Hepatocyte (in vitro differentiated cells): ENCODE results near the gene PADI4. TPM values are rescaled to one million over a fixed set of nuclear protein-coding genes. Genes with fewer than 3 reads are reported as not detected.

Experiments used
- DNase-seq: peaks from one replicate; pipeline ENCODE4 v3.0.0-alpha.2; 2016; ENCODE audit warnings: low spot score
- H2AFZ ChIP-seq: fragments of 200-600 bp; sonication (generic); 2 replicates; pipeline ENCODE4 v1.6.0; 2016; ENCODE audit warnings: antibody characterized with exemption, mild to moderate bottlenecking
- H3K27ac ChIP-seq: fragments of 200-600 bp; sonication (generic); 2 replicates; pipeline ENCODE4 v1.5.1; 2016; ENCODE audit warnings: mild to moderate bottlenecking
- H3K27me3 ChIP-seq: fragments of 200-600 bp; sonication (generic); 2 replicates; pipeline ENCODE4 v1.6.1; 2016
- H3K36me3 ChIP-seq: fragments of 200-600 bp; sonication (generic); replicated peaks from 2 replicates; pipeline ENCODE4 v1.5.1; 2016; ENCODE audit warnings: low read depth; ENCODE audit not compliant: insufficient read depth
- H3K4me1 ChIP-seq: fragments of 200-600 bp; sonication (generic); 2 replicates; pipeline ENCODE4 v1.5.1; 2016; ENCODE audit warnings: mild to moderate bottlenecking, moderate library complexity; ENCODE audit not compliant: insufficient read depth
- H3K4me2 ChIP-seq: fragments of 200-600 bp; sonication (generic); 2 replicates; pipeline ENCODE4 v1.6.0; 2016
- H3K4me3 ChIP-seq: fragments of 200-600 bp; sonication (generic); 2 replicates; pipeline ENCODE4 v1.5.1; 2016; ENCODE audit warnings: mild to moderate bottlenecking
- H3K79me2 ChIP-seq: fragments of 200-600 bp; sonication (generic); 2 replicates; pipeline ENCODE4 v1.6.0; 2017; ENCODE audit warnings: mild to moderate bottlenecking
- H3K9me2 ChIP-seq: fragments of 200-600 bp; sonication (generic); replicated peaks from 2 replicates; pipeline ENCODE4 v1.6.0; 2017; ENCODE audit warnings: mild to moderate bottlenecking; ENCODE audit not compliant: insufficient read depth
- H3K9me3 ChIP-seq: fragments of 200-600 bp; sonication (generic); 2 replicates; pipeline ENCODE4 v1.5.1; 2016; ENCODE audit warnings: low read depth, mild to moderate bottlenecking
- H4K20me1 ChIP-seq: fragments of 200-600 bp; sonication (generic); 2 replicates; pipeline ENCODE4 v1.6.0; 2016; ENCODE audit warnings: mild to moderate bottlenecking; ENCODE audit not compliant: insufficient read depth, poor library complexity, severe bottlenecking
- CTCF ChIP-seq: fragments of 200-600 bp; sonication (generic); IDR thresholded peaks from 2 replicates; pipeline ENCODE4 v1.5.1; 2016; ENCODE audit warnings: antibody characterized with exemption, mild to moderate bottlenecking; ENCODE audit not compliant: poor library complexity
- EZH2 ChIP-seq: fragments of 200-600 bp; sonication (generic); IDR thresholded peaks from 2 replicates; pipeline ENCODE4 v1.6.1; 2016; ENCODE audit warnings: antibody characterized with exemption, mild to moderate bottlenecking, borderline replicate concordance
- EZH2phosphoT487 ChIP-seq: fragments of 200-600 bp; sonication (generic); IDR thresholded peaks from one replicate; pipeline ENCODE4 v1.6.1; 2018; ENCODE audit warnings: antibody characterized with exemption, mild to moderate bottlenecking, low read depth, moderate library complexity; ENCODE audit not compliant: unreplicated experiment, severe bottlenecking
- WGBS: methylation state at CpG from one replicate; pipeline ENCODE4 v1.1.6; 2016; ENCODE audit warnings: low lambda C conversion rate; ENCODE audit errors: missing lambda C conversion rate; 5-methylcytosine and 5-hydroxymethylcytosine counted together
- polyA plus RNA-seq: library from polyadenylated mRNA; unstranded; fragments of >200 nt; fragmentation: Nextera tagmentation; extraction: Ambion mirVana; gene quantifications from 2 replicates; pipeline ENCODE4 v1.2.1, GENCODE V29; 2016
- total RNA-seq: library from RNA; depleted of rRNA; stranded (reverse); fragments of >200 nt; gene quantifications from 2 replicates; pipeline ENCODE4 v1.2.3, GENCODE V29; 2014

The PADI4 gene
- total and polyA plus RNA-seq, 2 experiments from 2014 or later, result not detected

DNA sequence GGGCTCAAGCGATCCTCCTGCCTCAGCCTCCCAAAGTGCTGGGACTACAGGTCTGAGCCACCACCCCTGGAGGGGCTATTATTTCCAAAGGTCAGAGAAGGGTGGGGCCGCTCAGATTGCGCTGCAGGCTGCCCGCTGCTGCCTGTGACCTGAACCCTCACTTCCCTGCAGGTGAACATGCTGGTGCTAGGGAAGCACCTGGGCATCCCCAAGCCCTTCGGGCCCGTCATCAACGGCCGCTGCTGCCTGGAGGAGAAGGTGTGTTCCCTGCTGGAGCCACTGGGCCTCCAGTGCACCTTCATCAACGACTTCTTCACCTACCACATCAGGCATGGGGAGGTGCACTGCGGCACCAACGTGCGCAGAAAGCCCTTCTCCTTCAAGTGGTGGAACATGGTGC is 55.4 kb downstream of the PADI4 start:
- 96% methylated on average over 12 of the region's 12 CpGs for WGBS
- Histone ChIP-seq H3K4me1 (no peaks in the 10 kb centered on the region), H3K4me3 (no peak overlapping the region), H3K79me2 (no peaks in the 10 kb centered on the region), H3K9me3 (no peaks in the 10 kb centered on the region), H3K27me3 (no peaks in the 10 kb centered on the region), H3K27ac (no peak overlapping the region), H2AFZ (no peak overlapping the region), H4K20me1 (no peaks in the 10 kb centered on the region), H3K4me2 (no peak overlapping the region), H3K36me3 (no peaks in the 10 kb centered on the region), H3K9me2 (no peaks in the 10 kb centered on the region)
- DNase-seq, result no peak
- no peak for TF ChIP-seq EZH2

DNA sequence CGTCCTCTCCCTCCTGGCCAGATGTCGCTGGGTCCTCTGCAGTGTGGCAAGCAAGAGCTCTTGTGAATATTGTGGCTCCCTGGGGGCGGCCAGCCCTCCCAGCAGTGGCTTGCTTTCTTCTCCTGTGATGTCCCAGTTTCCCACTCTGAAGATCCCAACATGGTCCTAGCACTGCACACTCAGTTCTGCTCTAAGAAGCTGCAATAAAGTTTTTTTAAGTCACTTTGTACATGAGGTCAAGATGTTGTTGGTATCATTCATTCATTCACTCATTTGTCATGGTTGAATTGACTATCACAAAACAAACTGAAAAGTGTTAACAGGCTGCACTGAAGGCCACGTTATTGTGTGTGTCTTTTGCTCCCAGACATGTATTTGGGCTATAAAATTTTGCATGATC is 55.8 kb downstream of the PADI4 start:
- H3K9me2 ChIP-seq, result no peaks in the 10 kb centered on the region
- no peak for TF ChIP-seq EZH2phosphoT487
- no peak for TF ChIP-seq EZH2
- TF ChIP-seq CTCF, result no peak
- H3K27me3 ChIP-seq, result no peaks in the 10 kb centered on the region
- H3K27ac ChIP-seq, result no peak overlapping the region
- no peaks in the 10 kb centered on the region for H3K9me3 ChIP-seq
- H2AFZ ChIP-seq, result no peak overlapping the region
- no peak for DNase-seq
- H3K36me3 ChIP-seq, result no peaks in the 10 kb centered on the region
- no peak overlapping the region for H3K4me3 ChIP-seq
- 85% methylated on average over 4 of the region's 4 CpGs for WGBS
- H4K20me1 ChIP-seq, result no peaks in the 10 kb centered on the region
- no peak overlapping the region for H3K4me2 ChIP-seq
- no peaks in the 10 kb centered on the region for H3K79me2 ChIP-seq
- H3K4me1 ChIP-seq, result no peaks in the 10 kb centered on the region

- WGBS, result 89% methylated on average over 3 of the region's 3 CpGs
Observed at GRCh38 chr1:17365293-17365692, 57.3 kb downstream of the PADI4 start.

GRCh38 chr1:17369466-17369865 is 61.5 kb downstream of the PADI4 start:
- no peaks in the 10 kb centered on the region for H3K27me3 ChIP-seq
- no peak overlapping the region for H2AFZ ChIP-seq
- no peak overlapping the region for H3K4me2 ChIP-seq
- no peaks in the 10 kb centered on the region for H3K4me1 ChIP-seq
- no peak for DNase-seq
- WGBS, result 64% methylated on average over 9 of the region's 9 CpGs
- no peak overlapping the region for H3K4me3 ChIP-seq
- no peaks in the 10 kb centered on the region for H3K9me3 ChIP-seq
- TF ChIP-seq EZH2phosphoT487 (no peak), CTCF (no peak), EZH2 (no peak)
- H3K36me3 ChIP-seq, result no peaks in the 10 kb centered on the region
- no peaks in the 10 kb centered on the region for H3K9me2 ChIP-seq
- H3K27ac ChIP-seq, result no peak overlapping the region
- no peaks in the 10 kb centered on the region for H3K79me2 ChIP-seq
- no peaks in the 10 kb centered on the region for H4K20me1 ChIP-seq

More at GRCh38 chr1:17365293-17365692, 57.3 kb downstream of the PADI4 start:
- H3K9me3 ChIP-seq, result no peaks in the 10 kb centered on the region
- no peak overlapping the region for H3K27ac ChIP-seq
- no peak overlapping the region for H3K4me2 ChIP-seq
- no peaks in the 10 kb centered on the region for H3K79me2 ChIP-seq
- TF ChIP-seq EZH2 (no peak), CTCF (no peak), EZH2phosphoT487 (no peak)
- H3K36me3 ChIP-seq, result no peaks in the 10 kb centered on the region
- H2AFZ ChIP-seq, result no peak overlapping the region
- no peaks in the 10 kb centered on the region for H3K4me1 ChIP-seq
- no peaks in the 10 kb centered on the region for H4K20me1 ChIP-seq
- no peak overlapping the region for H3K4me3 ChIP-seq
- no peak for DNase-seq
- no peaks in the 10 kb centered on the region for H3K27me3 ChIP-seq
- H3K9me2 ChIP-seq, result no peaks in the 10 kb centered on the region
